Uterus (tissue), 2 donors: Measurements from ENCODE around the gene SMARCC2.

Experiments used
- CTCF ChIP-seq, 4 experiments: fragments of 200-600 bp in 2 of 4; fragments of 450-650 bp in 2 of 4; sonication (generic) in 2 of 4; IDR thresholded peaks; one replicate each; pipeline ENCODE4 v1.5.1; 2016 to 2019; ENCODE audit warnings: antibody characterized with exemption in 4 of 4, mild to moderate bottlenecking in 2 of 4, moderate library complexity in 1 of 4
- POLR2A ChIP-seq, 2 donors: fragments of 450-650 bp; IDR thresholded peaks; one replicate each; pipeline ENCODE4 v1.6.1; 2016; ENCODE audit warnings: antibody characterized with exemption in 2 of 2, mild to moderate bottlenecking in 1 of 2, moderate library complexity in 1 of 2

- TF ChIP-seq CTCF (IDR thresholded peaks at IDR 0.05) (no peak), POLR2A (IDR thresholded peaks at IDR 0.05) (no peak)
Observed at GRCh38 chr12:56208006-56208405, 18.7 kb upstream of the SMARCC2 start.
